Esophagus squamous epithelium (tissue), 5 donors: Measurements from ENCODE around the gene CENPQ. TPM values are rescaled to one million over a fixed set of nuclear protein-coding genes. Genes with fewer than 3 reads are reported as not detected.

Experiments used
- DNase-seq: peaks from one replicate; lab custom pipeline; 2025; lab: John Stamatoyannopoulos, UW
- H3K27ac ChIP-seq, 4 donors: fragments of 200-600 bp; sonication (generic); one replicate each; pipeline ENCODE4 v1.5.1; 2016 to 2019; ENCODE audit warnings: mild to moderate bottlenecking in 1 of 4
- H3K27me3 ChIP-seq, 4 donors: fragments of 200-600 bp; sonication (generic); 1 replicate in 3 of 4; 2 replicates in 1 of 4; pipeline versions ENCODE4 v1.5.1 to v1.6.0; 2017 to 2021; ENCODE audit warnings: antibody characterized with exemption in 1 of 4
- H3K36me3 ChIP-seq, 3 donors: fragments of 200-600 bp; sonication (generic); one replicate each; pipeline ENCODE4 v1.5.1; 2016 to 2019
- H3K4me1 ChIP-seq, 3 donors: fragments of 200-600 bp; sonication (generic); one replicate each; pipeline ENCODE4 v1.5.1; 2017 to 2019
- H3K4me3 ChIP-seq, 4 donors: fragments of 200-600 bp; sonication (generic); 1 replicate in 3 of 4; 2 replicates in 1 of 4; pipeline ENCODE4 v1.5.1; 2016 to 2019; ENCODE audit warnings: mild to moderate bottlenecking in 2 of 4, moderate library complexity in 1 of 4
- H3K9me3 ChIP-seq, 3 donors: fragments of 200-600 bp; sonication (generic); one replicate each; pipeline ENCODE4 v1.5.1; 2016 to 2019
- POLR2A ChIP-seq, 4 donors: fragments of 450-650 bp; IDR thresholded peaks; one replicate each; pipeline ENCODE4 v1.6.1; 2017; ENCODE audit warnings: antibody characterized with exemption in 4 of 4, mild to moderate bottlenecking in 4 of 4, moderate library complexity in 3 of 4
- WGBS, 2 donors: methylation state at CpG; one replicate each; pipeline ENCODE4 v1.1.5; 2018; 5-methylcytosine and 5-hydroxymethylcytosine counted together
- intact Hi-C: fragments of 100-400 bp; cut with DNase I; formaldehyde crosslinking; loops from one replicate; pipeline ENCODE4 v1.15.0; 2022
- total RNA-seq, 4 donors: library from RNA; depleted of rRNA; stranded (reverse); fragments of >200 nt; gene quantifications; one replicate each; pipeline ENCODE4 v1.1.0, GENCODE V29; 2016
- TF ChIP-seq, protein P1 (sequence below), 6 experiments: fragments of 450-650 bp in 4 of 6; fragments of 200-600 bp in 2 of 6; sonication (generic) in 2 of 6; IDR thresholded peaks; one replicate each; pipeline ENCODE4 v1.5.1; 2016 to 2019; ENCODE audit warnings: antibody characterized with exemption in 6 of 6, mild to moderate bottlenecking in 4 of 6, moderate library complexity in 4 of 6
- donor health status: DM: yes; HTN: yes; CAD: no.

CENPQ gene, protein sequence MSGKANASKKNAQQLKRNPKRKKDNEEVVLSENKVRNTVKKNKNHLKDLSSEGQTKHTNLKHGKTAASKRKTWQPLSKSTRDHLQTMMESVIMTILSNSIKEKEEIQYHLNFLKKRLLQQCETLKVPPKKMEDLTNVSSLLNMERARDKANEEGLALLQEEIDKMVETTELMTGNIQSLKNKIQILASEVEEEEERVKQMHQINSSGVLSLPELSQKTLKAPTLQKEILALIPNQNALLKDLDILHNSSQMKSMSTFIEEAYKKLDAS
- 1 to 10 TPM; 4.9 to 6.1 (median 5.2) TPM for total RNA-seq

DNA sequence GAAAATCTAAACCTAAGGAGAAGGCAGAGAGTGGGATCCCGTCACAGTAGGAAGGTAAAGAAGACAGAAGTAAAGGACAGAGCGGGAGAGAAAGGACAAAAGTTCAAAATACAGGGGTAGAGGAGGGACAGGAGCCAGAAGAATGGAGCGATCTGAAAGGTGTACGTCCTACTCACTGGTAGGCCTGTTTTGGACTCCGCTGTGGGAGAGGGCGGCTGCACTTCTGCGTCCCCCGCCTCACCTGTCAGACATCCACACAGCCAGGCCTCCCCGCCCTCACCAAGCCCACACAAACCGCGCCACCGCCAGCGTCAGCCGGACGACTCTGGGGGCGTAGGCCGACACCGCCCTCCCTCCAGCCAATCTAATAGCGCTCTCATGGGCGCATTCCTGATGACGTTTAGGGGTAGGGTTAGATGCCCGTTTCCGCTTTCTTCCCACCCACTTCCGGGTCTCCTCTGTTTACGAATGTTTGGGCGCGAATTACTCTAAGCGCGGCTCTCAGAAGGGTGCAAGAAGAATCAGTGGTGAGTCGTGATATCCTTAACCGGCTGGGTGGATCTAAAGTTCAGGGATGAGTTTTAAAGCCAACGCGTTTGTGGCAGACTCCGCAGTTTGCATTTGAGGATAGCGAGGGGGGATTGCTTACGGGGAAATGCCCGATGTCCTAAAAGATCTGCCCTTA is at the start of gene CENPQ, which contains the start of gene MMUT:
CENPQ (plus strand) TSS at position 444 of the 685 bp plus-strand sequence. CDS start 6,807 bp downstream, outside the sequence.
MMUT (minus strand) TSS at position 327 of the 685 bp plus-strand sequence. CDS start 3,787 bp downstream, outside the sequence.
- intact Hi-C loops = no loop called here
- no peaks in the 10 kb centered on the region for H3K27me3 ChIP-seq
- peak within 1 kb of the TSS; percentile 93 to 98 (median 94) for H3K27ac ChIP-seq
- 0% methylated on average over 16 to 23 of the region's 37 CpGs for WGBS, 2 donors
- H3K4me3 ChIP-seq = peak within 1 kb of the TSS; percentile 69 to 91 (median 80)
- peaks cover 0 to 8% (median 0%) of the 10 kb centered on the region in 3 donors for H3K36me3 ChIP-seq
- peaks cover 0 to 53% (median 13%) of the 10 kb centered on the region in 3 donors for H3K4me1 ChIP-seq
- peak; percentile 72 for DNase-seq
- no peaks in the 10 kb centered on the region for H3K9me3 ChIP-seq
- TF ChIP-seq, protein P1, sequence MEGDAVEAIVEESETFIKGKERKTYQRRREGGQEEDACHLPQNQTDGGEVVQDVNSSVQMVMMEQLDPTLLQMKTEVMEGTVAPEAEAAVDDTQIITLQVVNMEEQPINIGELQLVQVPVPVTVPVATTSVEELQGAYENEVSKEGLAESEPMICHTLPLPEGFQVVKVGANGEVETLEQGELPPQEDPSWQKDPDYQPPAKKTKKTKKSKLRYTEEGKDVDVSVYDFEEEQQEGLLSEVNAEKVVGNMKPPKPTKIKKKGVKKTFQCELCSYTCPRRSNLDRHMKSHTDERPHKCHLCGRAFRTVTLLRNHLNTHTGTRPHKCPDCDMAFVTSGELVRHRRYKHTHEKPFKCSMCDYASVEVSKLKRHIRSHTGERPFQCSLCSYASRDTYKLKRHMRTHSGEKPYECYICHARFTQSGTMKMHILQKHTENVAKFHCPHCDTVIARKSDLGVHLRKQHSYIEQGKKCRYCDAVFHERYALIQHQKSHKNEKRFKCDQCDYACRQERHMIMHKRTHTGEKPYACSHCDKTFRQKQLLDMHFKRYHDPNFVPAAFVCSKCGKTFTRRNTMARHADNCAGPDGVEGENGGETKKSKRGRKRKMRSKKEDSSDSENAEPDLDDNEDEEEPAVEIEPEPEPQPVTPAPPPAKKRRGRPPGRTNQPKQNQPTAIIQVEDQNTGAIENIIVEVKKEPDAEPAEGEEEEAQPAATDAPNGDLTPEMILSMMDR (IDR thresholded peaks at IDR 0.05) = peak in 1 of 6 experiments; percentile 19
- TF ChIP-seq POLR2A (IDR thresholded peaks at IDR 0.05) = peak in 3 of 4 donors; percentile 83 to 95 (median 85)

DNA sequence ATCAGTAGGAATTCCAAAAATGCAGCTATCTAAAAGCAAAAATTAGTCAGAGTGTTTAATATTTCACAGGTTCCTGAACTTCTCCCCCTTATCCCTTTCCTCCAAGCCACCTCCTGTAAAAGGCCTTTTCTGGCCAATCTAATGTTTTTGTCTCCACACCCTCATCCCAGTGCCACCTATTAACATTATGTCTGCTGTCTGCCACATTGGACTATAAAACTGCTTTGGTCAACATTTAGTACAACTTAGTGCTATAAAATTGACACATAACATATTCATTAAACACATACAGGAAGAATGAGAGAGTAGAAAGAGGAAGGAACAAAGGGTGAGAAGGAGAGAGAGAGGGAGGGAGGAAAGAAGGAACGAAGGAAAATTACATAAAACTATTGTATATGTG is 47.8 kb upstream of the CENPQ start:
- WGBS, 2 donors = 41 to 62% methylated on average over 1 of the region's 1 CpG
- Histone ChIP-seq H3K4me1 (no peaks in the 10 kb centered on the region), H3K36me3 (no peaks in the 10 kb centered on the region), H3K27me3 (no peaks in the 10 kb centered on the region), H3K9me3 (peaks cover 0 to 2% (median 0%) of the 10 kb centered on the region in 3 donors), H3K27ac (no peak overlapping the region), H3K4me3 (no peak overlapping the region)
- DNase-seq = no peak
- intact Hi-C loops = no loop called here
- TF ChIP-seq, protein P1 (IDR thresholded peaks at IDR 0.05) = no peak
- TF ChIP-seq POLR2A (IDR thresholded peaks at IDR 0.05) = no peak

DNA sequence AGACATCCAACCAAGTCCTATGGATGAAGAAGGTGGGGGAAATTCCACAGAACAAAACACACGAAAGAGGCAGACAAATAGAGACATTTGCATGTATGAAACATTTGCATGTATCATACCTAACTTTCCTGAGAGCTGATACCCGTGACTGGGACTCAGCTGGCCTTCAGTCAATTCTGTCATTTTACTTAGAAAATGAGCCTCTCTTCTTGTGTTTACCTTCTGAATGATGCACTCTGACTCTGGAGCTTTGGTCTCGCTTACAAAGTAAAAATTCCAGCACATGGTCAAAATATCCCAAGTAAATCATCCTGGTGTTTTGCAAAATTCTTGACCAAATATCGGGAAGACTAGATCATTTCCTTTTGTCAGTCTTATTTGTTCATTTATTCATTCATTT is 47.0 kb upstream of the CENPQ start:
- Histone ChIP-seq H3K27me3 (no peaks in the 10 kb centered on the region), H3K27ac (no peak overlapping the region), H3K4me3 (no peak overlapping the region), H3K9me3 (peaks cover 0 to 2% (median 0%) of the 10 kb centered on the region in 3 donors), H3K36me3 (no peaks in the 10 kb centered on the region), H3K4me1 (no peaks in the 10 kb centered on the region)
- intact Hi-C loops = no loop called here
- WGBS, 2 donors = 66 to 68% methylated on average over 4 of the region's 4 CpGs
- TF ChIP-seq POLR2A (IDR thresholded peaks at IDR 0.05) = no peak
- TF ChIP-seq, protein P1 (IDR thresholded peaks at IDR 0.05) = no peak
- no peak for DNase-seq

DNA sequence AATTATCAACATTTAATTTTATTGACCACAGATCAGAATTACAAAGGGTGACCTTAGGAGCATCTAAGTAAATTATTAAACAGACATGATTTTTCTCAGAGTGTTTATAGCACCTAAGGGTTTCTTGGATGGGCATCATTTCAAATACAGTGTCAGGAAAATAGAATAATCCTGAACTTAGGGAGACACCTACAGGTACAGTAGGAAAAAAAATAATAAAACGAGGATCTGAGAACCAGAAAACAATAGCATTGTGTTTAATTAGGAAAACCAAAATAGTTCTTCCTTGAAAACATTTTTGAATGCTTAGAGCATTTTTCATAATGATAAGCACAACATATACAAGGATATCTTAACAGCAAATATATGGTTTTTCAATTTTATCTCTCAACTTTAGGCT is 39.4 kb upstream of the CENPQ start:
- intact Hi-C loops = no loop called here
- Histone ChIP-seq H3K4me1 (no peaks in the 10 kb centered on the region), H3K4me3 (no peak overlapping the region), H3K27ac (no peak overlapping the region), H3K36me3 (peaks cover 0 to 4% (median 0%) of the 10 kb centered on the region in 3 donors), H3K27me3 (no peaks in the 10 kb centered on the region), H3K9me3 (no peaks in the 10 kb centered on the region)
- 13 to 21% methylated on average over 1 of the region's 1 CpG for WGBS, 2 donors
- DNase-seq = no peak
- no peak for TF ChIP-seq POLR2A (IDR thresholded peaks at IDR 0.05)
- TF ChIP-seq, protein P1 (IDR thresholded peaks at IDR 0.05) = peak in 1 of 6 experiments; percentile 36

DNA sequence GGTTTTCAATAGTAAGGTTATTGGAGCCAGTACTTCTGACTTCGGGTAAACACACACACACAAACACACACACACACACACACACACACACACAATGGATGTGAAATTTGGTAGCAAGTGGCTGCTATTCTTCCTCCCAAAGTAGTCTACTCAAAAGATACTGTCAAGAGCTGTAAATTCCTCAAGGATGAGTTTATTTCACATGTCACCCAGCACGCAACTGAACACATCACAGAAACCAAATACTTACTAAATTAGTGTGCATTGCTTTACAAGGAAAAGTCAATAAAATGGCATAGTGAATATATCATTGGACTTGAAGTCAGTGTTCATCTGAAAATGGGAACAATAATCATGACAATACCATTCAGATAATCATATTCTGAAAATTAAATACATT is 33.0 kb upstream of the CENPQ start:
- H3K9me3 ChIP-seq = no peaks in the 10 kb centered on the region
- WGBS, 2 donors = 49 to 92% methylated on average over 2 of the region's 2 CpGs
- no peaks in the 10 kb centered on the region for H3K4me1 ChIP-seq
- no peak overlapping the region for H3K4me3 ChIP-seq
- no peak overlapping the region for H3K27ac ChIP-seq
- peaks cover 0 to 65% (median 7%) of the 10 kb centered on the region in 3 donors for H3K36me3 ChIP-seq
- no peaks in the 10 kb centered on the region for H3K27me3 ChIP-seq
- intact Hi-C loops = no loop called here
- DNase-seq = no peak
- TF ChIP-seq POLR2A (IDR thresholded peaks at IDR 0.05) = no peak
- TF ChIP-seq, protein P1 (IDR thresholded peaks at IDR 0.05) = no peak
